GM12865 (cell line): Measurements from ENCODE around the gene GRIA1.
A peak's percentile ranks its signal among the peaks of the same experiment; 100 is the strongest.

ENCODE experiments used
- DNase-seq: peaks from one replicate; pipeline ENCODE4 v3.0.0; 2010; ENCODE audit warnings: low read depth
- H3K4me3 ChIP-seq: 2 replicates; pipeline ENCODE4 v1.5.1; 2011; ENCODE audit warnings: mild to moderate bottlenecking, low read depth, low read length, control low read depth
- TF ChIP-seq, protein P1 (sequence below): IDR thresholded peaks from 2 replicates; pipeline ENCODE4 v1.5.1; 2011; ENCODE audit warnings: low read length, control low read depth, low read depth, inconsistent platforms; ENCODE audit not compliant: insufficient read depth; ENCODE audit errors: missing control alignments

Gene GRIA1

DNA sequence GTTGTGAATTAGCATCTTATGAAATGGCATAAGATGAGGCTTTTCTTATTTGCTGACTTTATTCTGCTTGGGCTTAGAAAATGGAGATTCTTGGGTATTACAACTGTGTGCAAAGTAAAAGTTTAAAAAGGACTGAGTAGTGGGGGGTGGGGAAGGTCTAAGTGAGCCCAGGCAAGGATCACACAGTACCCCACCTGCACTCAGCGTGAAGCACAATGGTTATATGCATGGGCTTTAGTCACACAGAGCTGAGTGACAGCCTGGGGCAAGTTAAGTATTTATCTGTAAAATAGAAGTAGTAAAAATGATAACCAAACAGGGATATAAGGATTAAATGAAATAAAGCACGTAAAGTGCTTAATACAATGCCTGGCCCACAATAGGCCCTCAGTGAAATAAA, 300.9 kb downstream of the GRIA1 start:
- H3K4me3 ChIP-seq: no peak overlapping the region
- TF ChIP-seq, protein P1, sequence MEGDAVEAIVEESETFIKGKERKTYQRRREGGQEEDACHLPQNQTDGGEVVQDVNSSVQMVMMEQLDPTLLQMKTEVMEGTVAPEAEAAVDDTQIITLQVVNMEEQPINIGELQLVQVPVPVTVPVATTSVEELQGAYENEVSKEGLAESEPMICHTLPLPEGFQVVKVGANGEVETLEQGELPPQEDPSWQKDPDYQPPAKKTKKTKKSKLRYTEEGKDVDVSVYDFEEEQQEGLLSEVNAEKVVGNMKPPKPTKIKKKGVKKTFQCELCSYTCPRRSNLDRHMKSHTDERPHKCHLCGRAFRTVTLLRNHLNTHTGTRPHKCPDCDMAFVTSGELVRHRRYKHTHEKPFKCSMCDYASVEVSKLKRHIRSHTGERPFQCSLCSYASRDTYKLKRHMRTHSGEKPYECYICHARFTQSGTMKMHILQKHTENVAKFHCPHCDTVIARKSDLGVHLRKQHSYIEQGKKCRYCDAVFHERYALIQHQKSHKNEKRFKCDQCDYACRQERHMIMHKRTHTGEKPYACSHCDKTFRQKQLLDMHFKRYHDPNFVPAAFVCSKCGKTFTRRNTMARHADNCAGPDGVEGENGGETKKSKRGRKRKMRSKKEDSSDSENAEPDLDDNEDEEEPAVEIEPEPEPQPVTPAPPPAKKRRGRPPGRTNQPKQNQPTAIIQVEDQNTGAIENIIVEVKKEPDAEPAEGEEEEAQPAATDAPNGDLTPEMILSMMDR: no peak
- DNase-seq: no peak

DNA sequence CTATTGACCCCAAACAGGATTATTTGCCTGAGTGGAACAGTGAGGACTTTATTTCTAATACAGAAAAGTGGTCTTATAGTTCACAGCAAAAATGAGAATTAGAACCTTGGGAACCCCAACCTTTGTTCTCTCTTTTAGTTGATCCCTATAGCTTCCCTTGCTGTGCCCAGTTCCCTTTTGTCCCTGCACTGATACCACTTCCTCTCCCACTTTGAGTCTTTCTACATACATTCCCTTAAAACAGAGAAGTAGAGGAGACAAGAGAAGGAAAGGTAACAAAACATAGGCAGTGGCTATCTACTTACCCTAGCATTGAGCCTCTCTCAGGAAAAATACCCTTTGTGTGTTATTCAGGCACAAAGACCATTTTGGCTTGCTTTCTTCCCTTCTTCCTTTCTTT, 301.8 kb downstream of the GRIA1 start:
- DNase-seq: no peak
- no peak overlapping the region for H3K4me3 ChIP-seq
- TF ChIP-seq, protein P1: no peak

DNA sequence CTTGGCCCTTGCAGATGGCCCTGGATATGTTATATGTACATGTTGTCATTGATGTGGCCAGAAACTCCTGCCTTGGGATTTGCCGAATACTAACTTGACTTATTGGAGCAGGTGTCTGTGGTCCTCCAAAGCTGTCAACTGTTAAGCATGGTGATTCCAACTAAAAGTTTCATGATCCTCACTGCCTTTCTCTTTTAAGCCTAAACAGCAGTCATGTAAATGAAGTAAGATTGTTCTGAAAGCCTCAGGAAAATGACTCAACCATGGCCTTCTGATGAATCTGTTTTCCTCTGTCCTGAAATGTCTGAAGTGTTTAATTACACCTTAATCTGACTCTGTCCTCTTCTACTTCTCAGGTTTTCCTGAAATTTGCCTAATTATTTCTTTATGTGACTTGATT, 303.2 kb downstream of the GRIA1 start:
- TF ChIP-seq, protein P1: no peak

DNA sequence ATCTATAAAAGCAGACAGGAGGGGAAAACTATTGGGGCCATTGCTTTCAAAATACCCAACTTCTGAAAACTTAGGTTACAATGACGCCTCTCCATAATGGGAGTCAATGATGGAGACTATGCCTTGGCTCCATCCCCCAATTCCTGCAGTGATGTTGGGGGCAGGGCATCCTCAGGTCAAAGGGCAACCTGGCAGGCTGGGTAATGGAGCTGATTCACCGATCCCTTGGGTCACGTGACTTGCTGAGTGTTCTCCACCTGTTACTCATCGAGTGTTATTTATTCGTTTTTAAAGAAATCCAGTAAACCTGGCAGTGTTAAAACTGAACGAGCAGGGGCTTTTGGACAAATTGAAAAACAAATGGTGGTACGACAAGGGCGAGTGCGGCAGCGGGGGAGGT, 303.9 kb downstream of the GRIA1 start:
- H3K4me3 ChIP-seq: no peak overlapping the region
- no peak for DNase-seq
- TF ChIP-seq, protein P1: no peak

More for the DNA sequence above, 303.2 kb downstream of the GRIA1 start:
- DNase-seq: no peak
- no peak overlapping the region for H3K4me3 ChIP-seq

DNA sequence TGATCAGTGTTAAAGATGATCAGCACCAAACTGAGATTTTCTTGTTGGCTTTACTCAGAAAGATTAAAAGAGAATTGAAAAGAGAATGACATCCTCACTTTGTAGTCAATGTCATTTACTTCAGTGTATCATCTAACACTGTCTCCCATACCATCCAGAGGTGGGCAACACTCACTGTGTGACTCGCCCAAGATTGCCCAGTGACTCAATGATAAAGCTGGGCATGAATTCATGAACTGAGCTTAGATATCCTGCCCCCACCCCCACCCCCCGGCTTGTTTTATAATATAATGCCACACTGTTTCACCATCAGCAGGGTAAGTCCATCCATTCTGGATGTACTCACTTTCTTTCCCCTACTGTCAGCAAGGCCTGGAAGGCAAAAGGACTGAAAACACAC, 306.1 kb downstream of the GRIA1 start:
- TF ChIP-seq, protein P1: no peak
- no peak overlapping the region for H3K4me3 ChIP-seq

DNA sequence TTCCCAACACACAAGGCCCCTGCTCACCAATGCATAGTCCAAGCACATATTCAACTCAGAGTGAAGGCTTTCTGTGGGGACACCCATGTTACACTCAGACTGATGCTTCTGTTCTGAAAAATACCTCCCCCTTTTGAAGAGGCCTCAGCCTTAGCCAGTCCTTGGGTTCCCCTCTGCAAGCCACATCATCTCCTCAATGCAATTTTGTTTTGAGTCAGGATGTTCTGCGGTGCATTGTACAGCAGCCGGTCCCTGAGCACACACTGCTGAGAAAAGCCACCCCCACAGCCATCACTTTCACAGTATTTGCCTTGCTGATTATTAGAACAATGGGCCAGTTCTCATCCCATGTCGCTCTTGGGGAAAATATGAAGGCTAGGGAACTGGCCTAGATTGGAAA, 307.0 kb downstream of the GRIA1 start:
- DNase-seq: peak; percentile 38
- no peak overlapping the region for H3K4me3 ChIP-seq
- TF ChIP-seq, protein P1: no peak

More for the DNA sequence above, 306.1 kb downstream of the GRIA1 start:
- no peak for DNase-seq

DNA sequence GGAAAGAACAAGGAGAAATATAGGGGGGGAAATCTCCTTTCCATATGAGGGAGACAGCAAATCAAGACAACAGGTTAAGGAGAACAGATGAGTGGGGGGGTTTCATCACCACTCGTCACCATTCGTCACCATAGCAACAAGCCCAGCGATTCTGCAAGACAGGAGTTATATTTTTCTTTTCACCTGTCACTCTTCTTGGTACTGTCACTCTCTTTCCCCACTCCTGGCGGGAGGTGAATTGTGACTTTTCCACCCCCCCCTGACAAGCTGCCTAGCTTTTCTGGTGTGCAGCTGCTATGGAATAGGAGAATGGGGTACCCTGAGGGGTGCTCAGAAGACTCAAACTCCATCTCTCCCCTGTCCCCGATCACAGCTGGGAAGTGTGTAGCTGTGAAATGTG, 308.4 kb downstream of the GRIA1 start:
- TF ChIP-seq, protein P1: no peak
- H3K4me3 ChIP-seq: no peak overlapping the region
- no peak for DNase-seq
